ENCODE results near the gene ODF2. TPM values are rescaled to one million over a fixed set of nuclear protein-coding genes. Genes with fewer than 3 reads are reported as not detected.

ODF2 gene
- polyA plus RNA-seq, 1 of the 3 experiments (the other 2 are of a cell fraction) = 35.7 TPM

- no peak for TF ChIP-seq JUND (IDR thresholded peaks at IDR 0.05)
- TF ChIP-seq MXI1 (IDR thresholded peaks at IDR 0.05; ENCODE audit: low read depth, low read length) = no peak
- TF ChIP-seq TCF12 (IDR thresholded peaks at IDR 0.05) = no peak
- TF ChIP-seq USF2 (IDR thresholded peaks at IDR 0.05; ENCODE audit: borderline replicate concordance, low read depth, low read length) = no peak
- no peak for TF ChIP-seq RCOR1 (IDR thresholded peaks at IDR 0.05; ENCODE audit: low read length)
- TF ChIP-seq NRF1 (IDR thresholded peaks at IDR 0.05; ENCODE audit: low read depth, low read length) = no peak
- no peak for TF ChIP-seq CHD2 (IDR thresholded peaks at IDR 0.05; ENCODE audit: low read length, partially characterized antibody)
Observed at GRCh38 chr9:128457207-128457606, 1.4 kb downstream of the ODF2 start (continued).

- no peak for TF ChIP-seq ZBTB33 (IDR thresholded peaks at IDR 0.05; ENCODE audit: borderline replicate concordance, low read depth)
- no peak for TF ChIP-seq MXI1 (IDR thresholded peaks at IDR 0.05; ENCODE audit: low read depth, low read length)
- TF ChIP-seq TAF1 (IDR thresholded peaks at IDR 0.05; ENCODE audit: borderline replicate concordance, low read depth, low read length) = no peak
- TF ChIP-seq CTCF (IDR thresholded peaks at IDR 0.05) = no peak
- no peak for TF ChIP-seq JUND (IDR thresholded peaks at IDR 0.05)
- TF ChIP-seq, protein P1, sequence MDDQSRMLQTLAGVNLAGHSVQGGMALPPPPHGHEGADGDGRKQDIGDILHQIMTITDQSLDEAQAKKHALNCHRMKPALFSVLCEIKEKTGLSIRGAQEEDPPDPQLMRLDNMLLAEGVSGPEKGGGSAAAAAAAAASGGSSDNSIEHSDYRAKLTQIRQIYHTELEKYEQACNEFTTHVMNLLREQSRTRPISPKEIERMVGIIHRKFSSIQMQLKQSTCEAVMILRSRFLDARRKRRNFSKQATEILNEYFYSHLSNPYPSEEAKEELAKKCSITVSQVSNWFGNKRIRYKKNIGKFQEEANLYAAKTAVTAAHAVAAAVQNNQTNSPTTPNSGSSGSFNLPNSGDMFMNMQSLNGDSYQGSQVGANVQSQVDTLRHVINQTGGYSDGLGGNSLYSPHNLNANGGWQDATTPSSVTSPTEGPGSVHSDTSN (IDR thresholded peaks at IDR 0.05) = no peak
- TF ChIP-seq, protein P2, sequence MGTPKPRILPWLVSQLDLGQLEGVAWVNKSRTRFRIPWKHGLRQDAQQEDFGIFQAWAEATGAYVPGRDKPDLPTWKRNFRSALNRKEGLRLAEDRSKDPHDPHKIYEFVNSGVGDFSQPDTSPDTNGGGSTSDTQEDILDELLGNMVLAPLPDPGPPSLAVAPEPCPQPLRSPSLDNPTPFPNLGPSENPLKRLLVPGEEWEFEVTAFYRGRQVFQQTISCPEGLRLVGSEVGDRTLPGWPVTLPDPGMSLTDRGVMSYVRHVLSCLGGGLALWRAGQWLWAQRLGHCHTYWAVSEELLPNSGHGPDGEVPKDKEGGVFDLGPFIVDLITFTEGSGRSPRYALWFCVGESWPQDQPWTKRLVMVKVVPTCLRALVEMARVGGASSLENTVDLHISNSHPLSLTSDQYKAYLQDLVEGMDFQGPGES (IDR thresholded peaks at IDR 0.05; ENCODE audit: low read depth, low read length) = no peak
- no peak for TF ChIP-seq FOXM1 (IDR thresholded peaks at IDR 0.05; ENCODE audit: low read depth)
- TF ChIP-seq RCOR1 (IDR thresholded peaks at IDR 0.05; ENCODE audit: low read length) = no peak
- no peak for TF ChIP-seq MEF2A (IDR thresholded peaks at IDR 0.05; ENCODE audit: borderline replicate concordance, low read depth)
- no peak for TF ChIP-seq CHD2 (IDR thresholded peaks at IDR 0.05; ENCODE audit: low read length, partially characterized antibody)
- ChIA-PET CTCF (interaction anchor here (1.2 to 1.5 kb wide), 3 partner anchors 13 to 39 kb away, joined by 3 to 5 read pairs (median 5); partner anchors contain the start of gene CERCAM), POLR2A (no interaction called here)
- Histone ChIP-seq H3K36me3 (replicated peaks in 1 of 2; ENCODE audit: control insufficient read depth in 1 of 2, insufficient read depth in 2 of 2, low read length in 1 of 2) (peaks cover 20 to 45% of the 10 kb centered on the region in 2 experiments), H4K20me1 (ENCODE audit: insufficient read depth) (no peaks in the 10 kb centered on the region), H3K27me3 (ENCODE audit: insufficient read depth) (no peaks in the 10 kb centered on the region), H3K27ac (ENCODE audit: low read depth in 2 of 2, low read length in 1 of 2) (no peak overlapping the region), H3K9me2 (no peaks in the 10 kb centered on the region), H2AFZ (ENCODE audit: low read depth) (no peak overlapping the region), H3K4me1 (ENCODE audit: control insufficient read depth in 1 of 2, insufficient read depth in 2 of 2, low read depth in 1 of 2, low read length in 1 of 2) (peaks cover 3 to 9% of the 10 kb centered on the region in 2 experiments; a peak in 1 of 4 replicates), H3K9me3 (no peaks in the 10 kb centered on the region), H3K4me2 (no peak overlapping the region), H3K9ac (no peak overlapping the region), H3K4me3 (ENCODE audit: low read depth in 2 of 2, low read length in 1 of 2) (no peak overlapping the region), H3K79me2 (ENCODE audit: insufficient read depth) (peaks cover 35% of the 10 kb centered on the region), H3F3A (replicated peaks; ENCODE audit: insufficient read depth) (no peaks in the 10 kb centered on the region)
- DNase-seq = no peak
- 96% methylated on average over 3 of the region's 3 CpGs for WGBS (ENCODE audit: low lambda C conversion rate)
Observed at GRCh38 chr9:128459011-128459410, 3.2 kb downstream of the ODF2 start.
